Keratinocyte (primary cell): ENCODE data around the gene CHPF. TPM values are rescaled to one million over a fixed set of nuclear protein-coding genes. Genes with fewer than 3 reads are reported as not detected.

ENCODE experiments used
- DNase-seq: peaks from one replicate; pipeline ENCODE4 v3.0.0-alpha.2; 2011; ENCODE audit warnings: low read depth, missing footprints, low spot score
- FAIRE-seq: peaks from 2 replicates; lab custom pipeline; 2011; peaks lifted over from hg19 to GRCh38; lab: Jason Lieb, UNC
- H2AFZ ChIP-seq: 2 replicates; pipeline ENCODE4 v1.6.0; 2012; ENCODE audit warnings: low read length, control low read depth, inconsistent platforms; ENCODE audit not compliant: control insufficient read depth
- H3K27ac ChIP-seq: 2 replicates; pipeline ENCODE4 v1.5.1; 2011; ENCODE audit warnings: low read length; ENCODE audit not compliant: control insufficient read depth, insufficient read depth
- H3K27me3 ChIP-seq: 3 replicates; pipeline ENCODE4 v1.6.0; 2011; ENCODE audit warnings: low read length; ENCODE audit not compliant: control insufficient read depth, insufficient read depth; ENCODE audit errors: extremely low read depth
- H3K36me3 ChIP-seq, 2 experiments: 2 replicates in 1 of 2; 3 replicates in 1 of 2; pipeline ENCODE4 v1.5.1; 2011; ENCODE audit warnings: low read length in 2 of 2, mild to moderate bottlenecking in 1 of 2; ENCODE audit not compliant: control insufficient read depth in 2 of 2, insufficient read depth in 2 of 2; ENCODE audit errors: extremely low read depth in 1 of 2
- H3K4me1 ChIP-seq: 3 replicates; pipeline ENCODE4 v1.5.1; 2011; ENCODE audit warnings: low read length; ENCODE audit not compliant: control insufficient read depth, insufficient read depth; ENCODE audit errors: extremely low read depth
- H3K4me2 ChIP-seq: 3 replicates; pipeline ENCODE4 v1.6.0; 2011; ENCODE audit warnings: low read depth, low read length; ENCODE audit not compliant: control insufficient read depth, insufficient read depth; ENCODE audit errors: extremely low read depth
- H3K4me3 ChIP-seq, 3 experiments: fragments of 200-600 bp in 1 of 3; sonication (generic) in 1 of 3; 2 replicates in 2 of 3; 3 replicates in 1 of 3; pipeline ENCODE4 v1.5.1; 2011 to 2016; ENCODE audit warnings: low read length in 3 of 3, mild to moderate bottlenecking in 3 of 3, control low read depth in 2 of 3, inconsistent platforms in 1 of 3, low read depth in 1 of 3, mixed read lengths in 1 of 3, mixed run types in 1 of 3, moderate library complexity in 1 of 3; ENCODE audit not compliant: control insufficient read depth in 2 of 3, insufficient read depth in 2 of 3; ENCODE audit errors: extremely low read depth in 1 of 3
- H3K79me2 ChIP-seq: 2 replicates; pipeline ENCODE4 v1.6.0; 2012; ENCODE audit warnings: low read length; ENCODE audit not compliant: control insufficient read depth, insufficient read depth
- H3K9ac ChIP-seq: 3 replicates; pipeline ENCODE4 v1.6.0; 2011; ENCODE audit warnings: low read length; ENCODE audit not compliant: control insufficient read depth, insufficient read depth; ENCODE audit errors: extremely low read depth
- H3K9me1 ChIP-seq: 3 replicates; pipeline ENCODE4 v1.6.0; 2011; ENCODE audit warnings: low read length; ENCODE audit not compliant: control insufficient read depth, insufficient read depth; ENCODE audit errors: extremely low read depth
- H3K9me3 ChIP-seq: 2 replicates; pipeline ENCODE4 v1.5.1; 2012; ENCODE audit warnings: low read depth, low read length; ENCODE audit not compliant: control insufficient read depth
- H4K20me1 ChIP-seq: 3 replicates; pipeline ENCODE4 v1.6.0; 2011; ENCODE audit warnings: low read length; ENCODE audit not compliant: control insufficient read depth, insufficient read depth; ENCODE audit errors: extremely low read depth
- EZH2 ChIP-seq: IDR thresholded peaks from one replicate; pipeline ENCODE4 v1.6.1; 2012; ENCODE audit warnings: inconsistent platforms, mild to moderate bottlenecking, low read length, moderate library complexity
- dilution Hi-C: fragments of 300-500 bp; cut with MboI; formaldehyde crosslinking; loops from one replicate; pipeline ENCODE4 v1.7.0; 2020; ENCODE audit warnings: low sequenced_read_pairs; ENCODE audit not compliant: extremely low pct_ligation_motif_present
- polyA plus RNA-seq, 5 experiments: library from polyadenylated mRNA; depleted of rRNA in 3 of 5; stranded (reverse) in 3 of 5; stranded (forward) in 1 of 5; unstranded in 1 of 5; fragments of >200 nt; gene quantifications; 1 replicate in 1 of 5; 2 replicates in 3 of 5; 3 replicates in 1 of 5; pipeline versions ENCODE4 v1.2.1 to v1.2.3, GENCODE V29; 2011 to 2012; ENCODE audit warnings: missing spikeins in 2 of 5, low read depth in 1 of 5, low replicate concordance in 1 of 5
- TF ChIP-seq, protein P1 (sequence below), 3 experiments: IDR thresholded peaks in 1 of 3; conservative IDR thresholded peaks in 1 of 3; optimal IDR thresholded peaks in 1 of 3; 2 replicates in 2 of 3; 3 replicates in 1 of 3; pipeline versions ENCODE3 to v1.5.1; 2011; ENCODE audit warnings: low read length in 3 of 3, mild to moderate bottlenecking in 3 of 3, moderate library complexity in 2 of 3, control low read depth in 1 of 3, inconsistent platforms in 1 of 3; ENCODE audit not compliant: insufficient read depth in 2 of 3; ENCODE audit errors: extremely low read depth in 1 of 3

Gene CHPF
- polyA plus RNA-seq, 1 donor (not counting 4 experiments of a cell fraction or from before 2014, with no cell fraction given): 24.4 TPM

GRCh38 chr2:219526320-219527075 lies 17.1 kb downstream of the CHPF start:
- no peaks in the 10 kb centered on the region for H3K36me3 ChIP-seq
- no peak overlapping the region for H3K4me2 ChIP-seq
- no peak overlapping the region for H3K27ac ChIP-seq
- peaks cover 3% of the 10 kb centered on the region for H4K20me1 ChIP-seq
- H3K9me3 ChIP-seq: no peaks in the 10 kb centered on the region
- H3K9me1 ChIP-seq: no peaks in the 10 kb centered on the region
- FAIRE-seq (no peak), DNase-seq (no peak)
- dilution Hi-C loops: no loop called here
- no peaks in the 10 kb centered on the region for H3K79me2 ChIP-seq
- TF ChIP-seq EZH2: no peak
- TF ChIP-seq, protein P1, sequence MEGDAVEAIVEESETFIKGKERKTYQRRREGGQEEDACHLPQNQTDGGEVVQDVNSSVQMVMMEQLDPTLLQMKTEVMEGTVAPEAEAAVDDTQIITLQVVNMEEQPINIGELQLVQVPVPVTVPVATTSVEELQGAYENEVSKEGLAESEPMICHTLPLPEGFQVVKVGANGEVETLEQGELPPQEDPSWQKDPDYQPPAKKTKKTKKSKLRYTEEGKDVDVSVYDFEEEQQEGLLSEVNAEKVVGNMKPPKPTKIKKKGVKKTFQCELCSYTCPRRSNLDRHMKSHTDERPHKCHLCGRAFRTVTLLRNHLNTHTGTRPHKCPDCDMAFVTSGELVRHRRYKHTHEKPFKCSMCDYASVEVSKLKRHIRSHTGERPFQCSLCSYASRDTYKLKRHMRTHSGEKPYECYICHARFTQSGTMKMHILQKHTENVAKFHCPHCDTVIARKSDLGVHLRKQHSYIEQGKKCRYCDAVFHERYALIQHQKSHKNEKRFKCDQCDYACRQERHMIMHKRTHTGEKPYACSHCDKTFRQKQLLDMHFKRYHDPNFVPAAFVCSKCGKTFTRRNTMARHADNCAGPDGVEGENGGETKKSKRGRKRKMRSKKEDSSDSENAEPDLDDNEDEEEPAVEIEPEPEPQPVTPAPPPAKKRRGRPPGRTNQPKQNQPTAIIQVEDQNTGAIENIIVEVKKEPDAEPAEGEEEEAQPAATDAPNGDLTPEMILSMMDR (optimal IDR thresholded peaks at IDR 0.05 in 1 of 3, IDR thresholded peaks at IDR 0.05 in 1 of 3, conservative IDR thresholded peaks at IDR 0.05 in 1 of 3; ENCODE audit: extremely low read depth in 1 of 3, insufficient read depth in 2 of 3, low read length in 3 of 3): no peak
- no peak overlapping the region for H2AFZ ChIP-seq
- H3K27me3 ChIP-seq: peaks cover 52% of the 10 kb centered on the region
- no peak overlapping the region for H3K4me3 ChIP-seq
- peaks cover 8% of the 10 kb centered on the region for H3K4me1 ChIP-seq
- no peak overlapping the region for H3K9ac ChIP-seq

- H2AFZ ChIP-seq: no peak overlapping the region
- dilution Hi-C loops: no loop called here
- DNase-seq: no peak
- no peak overlapping the region for H3K4me3 ChIP-seq
- TF ChIP-seq, protein P1 (optimal IDR thresholded peaks at IDR 0.05 in 1 of 3, IDR thresholded peaks at IDR 0.05 in 1 of 3, conservative IDR thresholded peaks at IDR 0.05 in 1 of 3; ENCODE audit: extremely low read depth in 1 of 3, insufficient read depth in 2 of 3, low read length in 3 of 3): no peak
- no peak for TF ChIP-seq EZH2
- H3K27ac ChIP-seq: no peak overlapping the region
- no peaks in the 10 kb centered on the region for H3K9me3 ChIP-seq
- H3K9ac ChIP-seq: no peak overlapping the region
- H3K4me2 ChIP-seq: no peak overlapping the region
- H3K27me3 ChIP-seq: peaks cover 58% of the 10 kb centered on the region
- H3K9me1 ChIP-seq: no peaks in the 10 kb centered on the region
- no peaks in the 10 kb centered on the region for H3K79me2 ChIP-seq
- peaks cover 8% of the 10 kb centered on the region for H3K4me1 ChIP-seq
- no peaks in the 10 kb centered on the region for H3K36me3 ChIP-seq
- no peak for FAIRE-seq
- H4K20me1 ChIP-seq: peaks cover 3% of the 10 kb centered on the region
Observed at GRCh38 chr2:219525533-219526232, 17.9 kb downstream of the CHPF start.
